GM18505 (cell line): ENCODE results near the gene YTHDF1.
A peak's percentile ranks its signal among the peaks of the same experiment; 100 is the strongest.

Experiments
- ATAC-seq: cut with Tn5 transposase; IDR thresholded peaks from one replicate; pipeline ENCODE4 v1.9.1; 2021; ENCODE audit not compliant: unreplicated experiment
- POLR2A ChIP-seq: IDR thresholded peaks from 4 replicates; pipeline ENCODE4 v1.6.1; 2011; ENCODE audit warnings: borderline replicate concordance; ENCODE audit not compliant: insufficient read depth, insufficient read length; ENCODE audit errors: extremely low read depth

The YTHDF1 gene

GRCh38 chr20:63216041-63216848 is at the start of gene YTHDF1:
YTHDF1 (minus strand) TSS chr20:63216131; CDS start chr20:63215892, 239 bp downstream.
- TF ChIP-seq POLR2A: peak; percentile 72
- ATAC-seq: peak; percentile 81

- ATAC-seq: no peak
Observed at GRCh38 chr20:63264519-63264918, 48.6 kb upstream of the YTHDF1 start.

GRCh38 chr20:63264000-63264399 is 48.1 kb upstream of the YTHDF1 start:
- no peak for TF ChIP-seq POLR2A
- ATAC-seq: no peak

More at GRCh38 chr20:63264519-63264918, 48.6 kb upstream of the YTHDF1 start:
- TF ChIP-seq POLR2A: no peak

GRCh38 chr20:63262836-63263235 is 46.9 kb upstream of the YTHDF1 start:
- no peak for TF ChIP-seq POLR2A
- no peak for ATAC-seq

GRCh38 chr20:63261795-63262528 is 46.0 kb upstream of the YTHDF1 start:
- no peak for ATAC-seq
- TF ChIP-seq POLR2A: no peak

- ATAC-seq: no peak
- no peak for TF ChIP-seq POLR2A
Observed at GRCh38 chr20:63261060-63261794, 45.3 kb upstream of the YTHDF1 start.

- no peak for TF ChIP-seq POLR2A
- ATAC-seq: no peak
Observed at GRCh38 chr20:63260521-63260920, 44.6 kb upstream of the YTHDF1 start.

GRCh38 chr20:63259734-63260460 is 44.0 kb upstream of the YTHDF1 start:
- no peak for TF ChIP-seq POLR2A
- no peak for ATAC-seq

GRCh38 chr20:63258781-63259180 is 42.9 kb upstream of the YTHDF1 start:
- no peak for TF ChIP-seq POLR2A
- ATAC-seq: no peak

GRCh38 chr20:63257629-63258028 is 41.7 kb upstream of the YTHDF1 start:
- ATAC-seq: no peak
- TF ChIP-seq POLR2A: no peak

GRCh38 chr20:63256954-63257353 is 41.0 kb upstream of the YTHDF1 start:
- no peak for ATAC-seq

GRCh38 chr20:63255931-63256704 is 40.2 kb upstream of the YTHDF1 start:
- no peak for TF ChIP-seq POLR2A
- no peak for ATAC-seq

More at GRCh38 chr20:63256954-63257353, 41.0 kb upstream of the YTHDF1 start:
- TF ChIP-seq POLR2A: no peak
